GM13976 (cell line): ENCODE results near the gene NOD1.
"Not testable (repeated sequence)": the region's sequence is repeated elsewhere in the genome, so short reads cannot be mapped to it uniquely, and the experiment has no call there.

ENCODE experiments used
- DNase-seq: peaks from one replicate; pipeline ENCODE4 v3.0.0; 2012; ENCODE audit warnings: low spot score
- in situ Hi-C: fragments of 300-500 bp; cut with MboI; formaldehyde crosslinking; loops from one replicate; pipeline ENCODE4 v1.12.0; 2022; ENCODE audit warnings: low sequenced_read_pairs, mixed read lengths, inconsistent platforms; ENCODE audit not compliant: unreplicated experiment
- TF ChIP-seq, protein P1 (sequence below): IDR thresholded peaks from 2 replicates; pipeline ENCODE4 v1.5.1; 2012; ENCODE audit warnings: borderline replicate concordance, mild to moderate bottlenecking; ENCODE audit not compliant: insufficient read depth; ENCODE audit errors: extremely low read depth, missing control alignments, control extremely low read depth

NOD1 gene

DNA sequence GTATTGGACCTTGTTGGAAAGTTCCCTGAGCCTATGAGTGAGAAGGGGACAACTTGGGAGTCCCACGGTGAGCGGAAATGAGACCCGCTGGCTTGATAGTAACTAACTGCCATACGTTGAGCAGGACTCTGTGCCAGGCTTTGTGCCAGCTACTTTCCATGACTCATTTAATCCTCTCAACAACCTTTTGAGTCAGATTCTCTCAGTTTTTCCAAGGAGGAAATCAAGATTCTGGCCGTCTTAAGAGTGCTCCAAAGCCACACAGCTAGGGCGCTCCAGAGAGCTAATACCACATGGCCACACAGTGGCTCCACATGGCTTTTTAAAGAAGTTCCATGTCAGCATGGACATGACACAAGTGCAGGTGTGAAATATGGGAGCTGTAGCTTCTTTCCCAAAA lies 55.7 kb downstream of the NOD1 start:
- TF ChIP-seq, protein P1, sequence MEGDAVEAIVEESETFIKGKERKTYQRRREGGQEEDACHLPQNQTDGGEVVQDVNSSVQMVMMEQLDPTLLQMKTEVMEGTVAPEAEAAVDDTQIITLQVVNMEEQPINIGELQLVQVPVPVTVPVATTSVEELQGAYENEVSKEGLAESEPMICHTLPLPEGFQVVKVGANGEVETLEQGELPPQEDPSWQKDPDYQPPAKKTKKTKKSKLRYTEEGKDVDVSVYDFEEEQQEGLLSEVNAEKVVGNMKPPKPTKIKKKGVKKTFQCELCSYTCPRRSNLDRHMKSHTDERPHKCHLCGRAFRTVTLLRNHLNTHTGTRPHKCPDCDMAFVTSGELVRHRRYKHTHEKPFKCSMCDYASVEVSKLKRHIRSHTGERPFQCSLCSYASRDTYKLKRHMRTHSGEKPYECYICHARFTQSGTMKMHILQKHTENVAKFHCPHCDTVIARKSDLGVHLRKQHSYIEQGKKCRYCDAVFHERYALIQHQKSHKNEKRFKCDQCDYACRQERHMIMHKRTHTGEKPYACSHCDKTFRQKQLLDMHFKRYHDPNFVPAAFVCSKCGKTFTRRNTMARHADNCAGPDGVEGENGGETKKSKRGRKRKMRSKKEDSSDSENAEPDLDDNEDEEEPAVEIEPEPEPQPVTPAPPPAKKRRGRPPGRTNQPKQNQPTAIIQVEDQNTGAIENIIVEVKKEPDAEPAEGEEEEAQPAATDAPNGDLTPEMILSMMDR = no peak
- DNase-seq = peak; percentile 7
- in situ Hi-C loops = loop anchor here (25.0 kb wide), 1 partner anchor 261 kb away; no protein-coding TSS in a partner anchor

DNA sequence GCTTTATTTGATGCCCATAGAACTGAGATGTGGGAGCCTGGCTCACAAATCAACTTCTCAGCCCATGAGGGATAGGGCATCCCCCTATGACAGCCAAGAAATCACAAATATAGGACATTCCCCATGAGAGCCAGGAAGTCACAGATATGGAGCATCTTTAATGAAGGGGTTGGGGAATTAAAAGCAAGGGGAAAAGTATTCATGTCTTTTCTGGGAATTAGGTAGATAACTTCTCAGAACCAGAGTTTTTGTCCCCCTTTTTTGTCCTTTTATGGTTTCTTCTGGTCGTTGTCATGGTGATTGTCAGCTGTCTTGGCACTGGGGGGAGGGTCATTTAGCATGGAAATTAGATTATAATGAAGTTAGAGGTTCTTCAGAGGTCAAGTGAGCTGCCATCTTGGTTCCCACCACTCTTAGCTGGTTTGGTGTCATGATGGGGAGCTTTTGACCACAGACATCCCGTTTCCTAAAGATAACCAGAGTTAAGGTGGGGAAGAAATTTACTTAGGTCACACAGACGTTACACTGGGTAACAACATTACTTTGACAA lies 56.9 kb downstream of the NOD1 start:
- TF ChIP-seq, protein P1 = no peak
- in situ Hi-C loops = loop anchor here (25.0 kb wide), 1 partner anchor 259 kb away; no protein-coding TSS in a partner anchor
- DNase-seq = no peak

DNA sequence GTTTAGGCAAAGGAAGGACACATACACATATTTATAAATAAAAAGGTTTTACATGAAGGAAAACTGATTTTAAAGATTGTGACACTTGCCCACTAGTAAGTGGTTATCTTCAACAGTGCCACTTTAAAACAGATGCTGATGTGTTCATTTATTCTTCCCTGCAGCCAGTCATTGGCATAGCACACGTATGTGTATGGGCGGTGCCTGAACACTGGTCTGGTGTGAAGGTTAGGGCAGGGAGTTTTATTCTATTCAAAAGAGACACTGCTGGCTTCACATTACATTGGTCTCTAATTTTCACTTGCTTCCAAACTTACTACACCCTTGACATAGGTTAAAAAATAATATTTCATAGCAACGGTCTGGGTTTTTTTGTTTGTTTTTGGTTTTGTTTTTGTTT lies 57.9 kb downstream of the NOD1 start:
- DNase-seq = no peak
- in situ Hi-C loops = loop anchor here (25.0 kb wide), 1 partner anchor 258 kb away; no protein-coding TSS in a partner anchor
- TF ChIP-seq, protein P1 = no peak

DNA sequence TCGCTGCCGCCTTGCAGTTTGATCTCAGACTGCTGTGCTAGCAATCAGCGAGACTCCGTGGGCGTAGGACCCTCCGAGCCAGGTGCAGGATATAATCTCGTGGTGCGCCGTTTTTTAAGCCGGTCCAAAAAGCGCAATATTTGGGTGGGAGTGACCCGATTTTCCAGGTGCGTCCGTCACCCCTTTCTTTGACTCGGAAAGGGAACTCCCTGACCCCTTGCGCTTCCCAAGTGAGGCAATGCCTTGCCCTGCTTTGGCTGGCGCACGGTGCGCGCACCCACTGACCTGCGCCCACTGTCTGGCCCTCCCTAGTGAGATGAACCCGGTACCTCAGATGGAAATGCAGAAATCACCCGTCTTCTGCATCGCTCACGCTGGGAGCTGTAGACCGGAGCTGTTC lies 58.5 kb downstream of the NOD1 start:
- not testable (repeated sequence) for DNase-seq
- in situ Hi-C loops = loop anchor here (25.0 kb wide), 1 partner anchor 258 kb away; no protein-coding TSS in a partner anchor

DNA sequence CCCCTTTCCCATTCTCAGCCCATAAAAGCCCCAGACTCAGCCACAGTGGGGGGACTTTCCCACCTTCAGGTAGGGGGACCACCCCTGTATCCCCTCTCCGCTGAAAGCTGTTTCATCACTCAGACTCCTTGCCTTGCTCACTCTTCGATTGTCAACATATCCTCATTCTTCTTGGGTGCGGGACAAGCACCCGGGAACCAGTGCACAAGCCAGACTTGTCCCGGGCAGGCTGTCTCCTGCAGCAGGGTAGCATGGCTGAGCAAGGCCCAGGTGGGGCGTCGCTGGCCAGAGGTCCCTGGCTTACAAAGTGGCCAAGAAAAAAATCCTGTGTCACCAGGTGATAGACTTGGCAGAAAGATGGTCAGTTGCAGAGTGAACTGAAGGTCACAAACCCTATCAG lies 64.7 kb downstream of the NOD1 start:
- in situ Hi-C loops = loop anchor here (25.0 kb wide), 1 partner anchor 252 kb away; no protein-coding TSS in a partner anchor
- no peak for DNase-seq
- TF ChIP-seq, protein P1 = no peak

DNA sequence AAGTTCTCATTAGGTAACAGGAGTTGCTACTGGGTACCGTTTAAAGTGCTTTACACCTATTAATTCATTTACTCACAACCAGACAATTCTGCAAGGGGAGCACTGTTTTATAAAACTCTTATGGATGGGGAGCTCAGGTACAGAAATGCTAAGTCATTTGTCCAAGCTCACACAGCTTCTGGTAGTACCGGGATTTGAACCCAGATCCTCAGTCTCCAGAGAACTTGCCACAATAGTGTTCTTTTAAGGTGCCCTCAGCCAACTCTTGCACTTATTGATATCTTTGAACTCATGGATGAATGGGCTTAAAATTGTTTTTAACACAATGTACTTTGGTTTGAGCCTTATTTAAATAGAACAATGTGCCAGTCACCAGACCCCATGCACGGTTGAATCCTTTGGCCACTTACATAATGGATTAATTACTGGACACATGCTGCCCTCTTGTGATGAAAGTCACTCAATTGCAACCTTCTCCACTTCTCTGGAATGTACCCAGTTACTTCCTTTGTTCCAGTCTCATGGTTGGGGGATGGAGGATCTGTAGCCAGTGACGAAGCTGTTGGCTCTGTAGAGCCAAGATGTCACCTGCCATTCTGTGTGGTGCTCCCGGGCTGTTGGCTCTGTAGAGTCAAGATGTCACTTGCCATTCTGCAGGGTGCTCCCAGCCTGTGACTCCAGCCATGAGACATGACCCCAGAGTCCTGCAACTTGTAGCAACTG lies 65.6 kb downstream of the NOD1 start:
- TF ChIP-seq, protein P1 = no peak
- DNase-seq = peak; percentile 57
- in situ Hi-C loops = loop anchor here (25.0 kb wide), 1 partner anchor 251 kb away; no protein-coding TSS in a partner anchor

DNA sequence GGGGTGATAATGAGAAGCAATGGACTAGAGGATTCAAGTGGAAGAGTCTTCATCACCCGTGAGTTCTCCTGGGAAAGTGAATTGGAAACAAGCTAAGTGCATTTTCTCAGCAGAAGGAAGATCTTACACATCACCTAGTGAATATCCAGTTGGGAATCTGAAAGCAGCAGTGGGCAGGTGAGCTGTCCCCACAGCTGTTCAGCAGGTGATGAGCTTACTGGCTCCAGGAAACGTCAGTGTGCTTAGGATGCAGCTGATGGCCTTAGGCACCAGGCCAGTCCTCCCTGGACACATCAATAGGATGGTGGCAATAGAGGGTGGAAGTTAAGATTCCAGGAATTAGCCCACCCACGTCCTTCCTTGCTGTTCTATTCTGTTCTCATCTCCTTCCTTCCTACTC lies 66.7 kb downstream of the NOD1 start:
- DNase-seq = no peak
- in situ Hi-C loops = loop anchor here (25.0 kb wide), 1 partner anchor 250 kb away; no protein-coding TSS in a partner anchor
- TF ChIP-seq, protein P1 = no peak
